IMR-90 (cell line): Measurements from ENCODE around the gene PTPRF. TPM values are rescaled to one million over a fixed set of nuclear protein-coding genes. Genes with fewer than 3 reads are reported as not detected.

Experiments
- ATAC-seq: fragments of 200-7000 bp; cut with Tn5 transposase; 2 replicates; pipeline ENCODE4 v1.9.1; 2020; ENCODE audit warnings: low read depth, mild to moderate bottlenecking, moderate library complexity
- BruUV-seq: library from RNA; stranded (reverse); fragments of 400-500 nt; replicated peaks from 2 replicates; lab custom pipeline; 2021; lab: Mats Ljungman, UMichigan
- CTCF ChIA-PET: fragments of 300-600 bp; formaldehyde crosslinking; extraction: SDS; loops from one replicate; lab custom pipeline; 2021; ENCODE audit warnings: antibody characterized with exemption; lab: Yijun Ruan, JAX
- POLR2A ChIA-PET: fragments of 300-600 bp; sonication (Branson Sonifier 250); formaldehyde crosslinking; loops from one replicate; lab custom pipeline; 2022; ENCODE audit warnings: antibody characterized with exemption; ENCODE audit not compliant: unreplicated experiment; lab: Charles Lee
- DNase-seq: peaks from one replicate; pipeline ENCODE4 v3.0.0; 2013
- H2AFZ ChIP-seq: replicated peaks from 2 replicates; pipeline ENCODE3; 2013; ENCODE audit warnings: low read length, mild to moderate bottlenecking; ENCODE audit not compliant: poor library complexity
- H2AK5ac ChIP-seq: 2 replicates; pipeline ENCODE4 v1.6.1; 2013; ENCODE audit warnings: low read depth, low read length, inconsistent platforms
- H2AK9ac ChIP-seq: replicated peaks from 2 replicates; pipeline ENCODE3; 2013; ENCODE audit warnings: mild to moderate bottlenecking, low read depth, low read length, moderate library complexity; ENCODE audit not compliant: poor library complexity
- H2BK120ac ChIP-seq: 2 replicates; pipeline ENCODE4 v1.6.1; 2013; ENCODE audit warnings: low read depth, low read length, inconsistent platforms
- H2BK15ac ChIP-seq: 3 replicates; pipeline ENCODE4 v1.6.1; 2013; ENCODE audit warnings: low read depth, low read length, inconsistent platforms
- H2BK20ac ChIP-seq: 2 replicates; pipeline ENCODE4 v1.6.1; 2013; ENCODE audit warnings: low read depth, mild to moderate bottlenecking, inconsistent platforms, low read length, moderate library complexity
- H2BK5ac ChIP-seq: 2 replicates; pipeline ENCODE4 v1.6.1; 2013; ENCODE audit warnings: mild to moderate bottlenecking, low read depth, low read length, inconsistent platforms; ENCODE audit not compliant: poor library complexity, severe bottlenecking
- H3K14ac ChIP-seq: replicated peaks from 2 replicates; pipeline ENCODE4 v1.6.1; 2013; ENCODE audit warnings: low read depth, low read length, inconsistent platforms
- H3K18ac ChIP-seq: 2 replicates; pipeline ENCODE4 v1.6.1; 2013; ENCODE audit warnings: low read depth, low read length, control low read depth
- H3K23ac ChIP-seq: 2 replicates; pipeline ENCODE4 v1.6.1; 2013; ENCODE audit warnings: low read depth, low read length, inconsistent platforms
- H3K27ac ChIP-seq: 2 replicates; pipeline ENCODE4 v1.5.1; 2013; ENCODE audit warnings: mild to moderate bottlenecking, control low read depth, low read length; ENCODE audit not compliant: insufficient read depth
- H3K27me3 ChIP-seq: 2 replicates; pipeline ENCODE4 v1.6.1; 2013; ENCODE audit warnings: low read length; ENCODE audit not compliant: control insufficient read depth, insufficient read depth
- H3K36me3 ChIP-seq: 2 replicates; pipeline ENCODE4 v1.6.1; 2013; ENCODE audit warnings: low read length, mixed read lengths; ENCODE audit not compliant: control insufficient read depth, insufficient read depth
- H3K4ac ChIP-seq: 2 replicates; pipeline ENCODE4 v1.6.1; 2013; ENCODE audit warnings: low read depth, low read length, inconsistent platforms
- H3K4me1 ChIP-seq: 2 replicates; pipeline ENCODE4 v1.6.1; 2013; ENCODE audit warnings: low read length, mixed read lengths; ENCODE audit not compliant: control insufficient read depth, insufficient read depth
- H3K4me2 ChIP-seq: 2 replicates; pipeline ENCODE4 v1.6.1; 2013; ENCODE audit warnings: low read depth, mild to moderate bottlenecking, control low read depth, low read length, moderate library complexity
- H3K4me3 ChIP-seq: 2 replicates; pipeline ENCODE4 v1.5.1; 2013; ENCODE audit warnings: low read depth, mild to moderate bottlenecking, control low read depth, low read length, moderate library complexity; ENCODE audit not compliant: insufficient read depth
- H3K56ac ChIP-seq: 2 replicates; pipeline ENCODE4 v1.6.1; 2013; ENCODE audit warnings: low read length, inconsistent platforms; ENCODE audit not compliant: insufficient read depth; ENCODE audit errors: extremely low read depth
- H3K79me1 ChIP-seq, 2 experiments: 2 replicates each; pipeline ENCODE4 v1.6.1; 2013; ENCODE audit warnings: low read length in 2 of 2, inconsistent platforms in 1 of 2, low read depth in 1 of 2
- H3K9ac ChIP-seq: 2 replicates; pipeline ENCODE4 v1.6.1; 2013; ENCODE audit warnings: low read depth, low read length, control low read depth
- H3K9me1 ChIP-seq: 2 replicates; pipeline ENCODE4 v1.6.1; 2013; ENCODE audit warnings: low read length, inconsistent platforms; ENCODE audit not compliant: insufficient read depth
- H3K9me3 ChIP-seq: 2 replicates; pipeline ENCODE4 v1.6.1; 2013; ENCODE audit warnings: low read length; ENCODE audit not compliant: control insufficient read depth, insufficient read depth
- H4K20me1 ChIP-seq: 2 replicates; pipeline ENCODE4 v1.6.1; 2013; ENCODE audit warnings: low read length, inconsistent platforms; ENCODE audit not compliant: insufficient read depth
- H4K5ac ChIP-seq: 2 replicates; pipeline ENCODE4 v1.6.1; 2013; ENCODE audit warnings: mild to moderate bottlenecking, low read depth, low read length, control low read depth
- H4K8ac ChIP-seq, 2 experiments: 2 replicates each; pipeline ENCODE4 v1.6.1; 2013; ENCODE audit warnings: low read depth in 2 of 2, low read length in 2 of 2, control low read depth in 1 of 2, inconsistent platforms in 1 of 2
- H4K91ac ChIP-seq: 2 replicates; pipeline ENCODE4 v1.6.1; 2013; ENCODE audit warnings: low read depth, low read length, inconsistent platforms; ENCODE audit not compliant: insufficient read depth
- MAFK ChIP-seq: IDR thresholded peaks from 2 replicates; pipeline ENCODE4 v1.6.1; 2012; ENCODE audit warnings: low read depth, low read length, improper control_type of control experiment
- RCOR1 ChIP-seq: IDR thresholded peaks from 2 replicates; pipeline ENCODE4 v1.6.1; 2012; ENCODE audit warnings: mild to moderate bottlenecking, low read length, improper control_type of control experiment; ENCODE audit not compliant: insufficient replicate concordance
- USF2 ChIP-seq: fragments of 150-350 bp; IDR thresholded peaks from 2 replicates; pipeline ENCODE4 v1.6.1; 2017; ENCODE audit warnings: mild to moderate bottlenecking, antibody characterized with exemption, low read length, low read depth
- WGBS, 2 experiments: methylation state at CpG; one replicate each; pipeline versions ENCODE4 v1.1.5 to v1.1.7; 2013; ENCODE audit warnings: missing lambda C conversion rate in 2 of 2; ENCODE audit not compliant: insufficient read length in 1 of 2; ENCODE audit errors: extremely low coverage in 2 of 2; 5-methylcytosine and 5-hydroxymethylcytosine counted together
- dilution Hi-C: fragments of 300-500 bp; cut with HindIII; formaldehyde crosslinking; loops from one replicate; pipeline ENCODE4 v1.14.3; 2018; ENCODE audit warnings: low sequenced_read_pairs; ENCODE audit not compliant: unreplicated experiment
- in situ Hi-C: fragments of 300-500 bp; cut with MboI; formaldehyde crosslinking; loops from 3 replicates; pipeline ENCODE4 v1.14.3; 2019; ENCODE audit warnings: low sequenced_read_pairs, inconsistent platforms, mixed read lengths
- intact Hi-C: fragments of 100-400 bp; cut with micrococcal nuclease; formaldehyde crosslinking; loops from 2 replicates; pipeline ENCODE4 v1.10.0; 2022
- polyA plus RNA-seq, 3 experiments: library from polyadenylated mRNA; depleted of rRNA; stranded (reverse); fragments of >200 nt; gene quantifications; 2 replicates each; pipeline ENCODE4 v1.2.3, GENCODE V29; 2012; ENCODE audit warnings: low replicate concordance in 1 of 3
- total RNA-seq: library from RNA; depleted of rRNA; stranded (reverse); fragments of >200 nt; gene quantifications from 2 replicates; pipeline ENCODE4 v1.2.3, GENCODE V29; 2012

The PTPRF gene
- total and polyA plus RNA-seq, 2 of the 4 experiments (the other 2 are of a cell fraction), result 25.8 to 92.3 TPM

- no peak overlapping the region for H3K23ac ChIP-seq
- no peak overlapping the region for H3K9ac ChIP-seq
- H2BK120ac ChIP-seq, result no peak overlapping the region
- 0 out of 2 replicates have a peak, but pooled peaks cover 3% of the 10 kb centered on the region for H4K20me1 ChIP-seq
- peaks cover 15% of the 10 kb centered on the region for H3K4me1 ChIP-seq
- H2BK20ac ChIP-seq, result no peak overlapping the region
- BruUV-seq, result no TSS peak
- no peak overlapping the region for H3K4me2 ChIP-seq
- H3K36me3 ChIP-seq, result peaks cover 12% of the 10 kb centered on the region
- no peak overlapping the region for H4K8ac ChIP-seq
- TF ChIP-seq USF2 (no peak), RCOR1 (no peak), MAFK (peak; percentile 94)
- H3K27ac ChIP-seq, result no peak overlapping the region
- DNase-seq (no peak), ATAC-seq (no peak)
- H2AFZ ChIP-seq, result no peak overlapping the region
- dilution Hi-C loops, result no loop called here
- H3K4me3 ChIP-seq, result no peak overlapping the region
- no peak overlapping the region for H2BK15ac ChIP-seq
- no peaks in the 10 kb centered on the region for H3K27me3 ChIP-seq
- no peak overlapping the region for H4K91ac ChIP-seq
- intact Hi-C loops, result no loop called here
- ChIA-PET CTCF (no interaction called here), POLR2A (no interaction called here)
- peaks cover 27% of the 10 kb centered on the region for H3K9me1 ChIP-seq
- no peak overlapping the region for H3K4ac ChIP-seq
- H3K14ac ChIP-seq, result no peak overlapping the region
- H3K79me1 ChIP-seq, result peaks cover 12 to 46% of the 10 kb centered on the region in 2 experiments; a peak in 3 of 4 replicates
- in situ Hi-C loops, result no loop called here
- no peak overlapping the region for H2BK5ac ChIP-seq
- no peak overlapping the region for H3K56ac ChIP-seq
- H3K9me3 ChIP-seq, result no peaks in the 10 kb centered on the region
- H3K18ac ChIP-seq, result no peak overlapping the region
- H2AK9ac ChIP-seq, result no peak overlapping the region
- H4K5ac ChIP-seq, result no peak overlapping the region
- 100% methylated on average over 1 of the region's 8 CpGs; no CpG with 5 or more reads in 1 of the 2 experiments for WGBS, 2 experiments
- no peak overlapping the region for H2AK5ac ChIP-seq
These were observed 53.5 kb downstream of the PTPRF start for GRCh38 chr1:43584204-43584603.
